Endothelial cell of umbilical vein (primary cell): ENCODE data around the gene BCAP31. TPM values are rescaled to one million over a fixed set of nuclear protein-coding genes. Genes with fewer than 3 reads are reported as not detected.

ENCODE experiments used
- BruUV-seq: library from RNA; stranded (reverse); fragments of 400-500 nt; replicated peaks from 2 replicates; lab custom pipeline; 2021; lab: Mats Ljungman, UMichigan
- CTCF ChIA-PET: fragments of 300-600, 350-600 bp; sonication (Branson Sonifier 250); formaldehyde crosslinking; loops from one replicate; lab custom pipeline; 2021; ENCODE audit warnings: antibody characterized with exemption, inconsistent platforms; lab: Charles Lee
- POLR2A ChIA-PET: fragments of 300-600, 350-600 bp; sonication (Branson Sonifier 250); formaldehyde crosslinking; loops from one replicate; lab custom pipeline; 2021; ENCODE audit warnings: antibody characterized with exemption, inconsistent platforms; lab: Charles Lee
- DNase-seq: peaks from one replicate; pipeline ENCODE4 v3.0.0-alpha.2; 2011; ENCODE audit warnings: low read depth, low spot score
- FAIRE-seq: peaks from 2 replicates; lab custom pipeline; 2011; peaks lifted over from hg19 to GRCh38; lab: Jason Lieb, UNC
- H2AFZ ChIP-seq: 2 replicates; pipeline ENCODE4 v1.6.0; 2012; ENCODE audit warnings: low read depth, low read length, control low read depth, inconsistent platforms
- H3K27ac ChIP-seq: 2 replicates; pipeline ENCODE4 v1.5.1; 2011; ENCODE audit warnings: low read depth, mild to moderate bottlenecking, control low read depth, low read length, moderate library complexity; ENCODE audit not compliant: insufficient read depth
- H3K27me3 ChIP-seq, 2 experiments: 2 replicates each; pipeline versions ENCODE4 v1.6.0 to v1.6.1; 2011; ENCODE audit warnings: low read length in 2 of 2, mixed read lengths in 1 of 2; ENCODE audit not compliant: control insufficient read depth in 2 of 2, insufficient read depth in 2 of 2
- H3K36me3 ChIP-seq, 2 experiments: 2 replicates in 1 of 2; 3 replicates in 1 of 2; pipeline ENCODE4 v1.5.1; 2011; ENCODE audit warnings: low read length in 2 of 2, mild to moderate bottlenecking in 1 of 2, moderate library complexity in 1 of 2; ENCODE audit not compliant: control insufficient read depth in 2 of 2, insufficient read depth in 2 of 2; ENCODE audit errors: extremely low read depth in 1 of 2
- H3K4me1 ChIP-seq: 3 replicates; pipeline ENCODE4 v1.5.1; 2011; ENCODE audit warnings: mild to moderate bottlenecking, low read length; ENCODE audit not compliant: control insufficient read depth, insufficient read depth; ENCODE audit errors: extremely low read depth
- H3K4me2 ChIP-seq: 2 replicates; pipeline ENCODE4 v1.6.1; 2011; ENCODE audit warnings: low read length, control low read depth, mixed read lengths; ENCODE audit not compliant: insufficient read depth
- H3K4me3 ChIP-seq, 3 experiments: fragments of 200-600 bp in 1 of 3; sonication (generic), shearing (Covaris generic) in 1 of 3; replicated peaks in 1 of 3; 2 replicates each; pipeline ENCODE4 v1.5.1; 2011 to 2016; ENCODE audit warnings: control low read depth in 3 of 3, low read length in 3 of 3, mild to moderate bottlenecking in 2 of 3, inconsistent platforms in 1 of 3, low read depth in 1 of 3, moderate library complexity in 1 of 3; ENCODE audit not compliant: insufficient read depth in 1 of 3
- H3K79me2 ChIP-seq: 2 replicates; pipeline ENCODE4 v1.6.0; 2012; ENCODE audit warnings: low read length, inconsistent platforms; ENCODE audit not compliant: control insufficient read depth, insufficient read depth
- H3K9ac ChIP-seq: replicated peaks from 2 replicates; pipeline ENCODE3; 2011; ENCODE audit warnings: low read length, control low read depth; ENCODE audit not compliant: insufficient read depth; ENCODE audit errors: extremely low read depth
- H3K9me1 ChIP-seq: replicated peaks from 3 replicates; pipeline ENCODE4 v1.6.0; 2011; ENCODE audit warnings: mild to moderate bottlenecking, low read length; ENCODE audit not compliant: control insufficient read depth, insufficient read depth; ENCODE audit errors: extremely low read depth
- H3K9me3 ChIP-seq: replicated peaks from 2 replicates; pipeline ENCODE4 v1.5.1; 2012; ENCODE audit warnings: low read length, inconsistent platforms; ENCODE audit not compliant: control insufficient read depth, insufficient read depth
- H4K20me1 ChIP-seq: replicated peaks from 2 replicates; pipeline ENCODE3; 2011; ENCODE audit warnings: mild to moderate bottlenecking, low read length; ENCODE audit not compliant: control insufficient read depth, insufficient read depth; ENCODE audit errors: extremely low read depth
- CTCF ChIP-seq, 2 donors: IDR thresholded peaks; 1 replicate in 1 of 2; 2 replicates in 1 of 2; pipeline ENCODE4 v1.5.1; 2011; ENCODE audit warnings: low read length in 2 of 2, mild to moderate bottlenecking in 2 of 2, moderate library complexity in 2 of 2, control low read depth in 1 of 2, inconsistent platforms in 1 of 2, low read depth in 1 of 2; ENCODE audit not compliant: insufficient read depth in 1 of 2; ENCODE audit errors: extremely low read depth in 1 of 2
- EZH2 ChIP-seq: IDR thresholded peaks from 2 replicates; pipeline ENCODE4 v1.6.1; 2012; ENCODE audit warnings: borderline replicate concordance, low read depth, mild to moderate bottlenecking, moderate library complexity, low read length, inconsistent platforms; ENCODE audit not compliant: severe bottlenecking
- FOS ChIP-seq: IDR thresholded peaks from 2 replicates; pipeline ENCODE4 v1.6.1; 2011; ENCODE audit warnings: mild to moderate bottlenecking, low read length, moderate library complexity, borderline replicate concordance; ENCODE audit not compliant: insufficient read depth
- GATA2 ChIP-seq: IDR thresholded peaks from 2 replicates; pipeline ENCODE4 v1.7.0; 2011; ENCODE audit warnings: low read depth, mild to moderate bottlenecking, moderate library complexity, mixed read lengths, low read length; ENCODE audit not compliant: insufficient read length, insufficient read depth
- JUN ChIP-seq: IDR thresholded peaks from 2 replicates; pipeline ENCODE4 v1.6.1; 2011; ENCODE audit warnings: borderline replicate concordance, low read depth; ENCODE audit not compliant: insufficient read length, insufficient read depth
- MAX ChIP-seq: IDR thresholded peaks from 2 replicates; pipeline ENCODE4 v1.6.1; 2011; ENCODE audit not compliant: insufficient read depth, insufficient read length
- POLR2AphosphoS5 ChIP-seq: IDR thresholded peaks from 2 replicates; pipeline ENCODE4 v1.6.1; 2012; ENCODE audit warnings: low read depth, mild to moderate bottlenecking, control low read depth, low read length, moderate library complexity; ENCODE audit not compliant: insufficient read depth
- dilution Hi-C: fragments of 300-500 bp; cut with MboI; formaldehyde crosslinking; loops from one replicate; pipeline ENCODE4 v1.15.0; 2019; ENCODE audit warnings: low sequenced_read_pairs; ENCODE audit not compliant: extremely low pct_ligation_motif_present
- intact Hi-C: fragments of 100-400 bp; cut with micrococcal nuclease; formaldehyde crosslinking; loops from one replicate; pipeline ENCODE4 v1.10.0; 2022
- polyA plus RNA-seq, 4 experiments: library from polyadenylated mRNA; depleted of rRNA in 3 of 4; stranded (reverse) in 3 of 4; unstranded in 1 of 4; fragments of >200 nt; gene quantifications; 2 replicates each; pipeline versions ENCODE4 v1.2.1 to v1.2.3, GENCODE V29; 2011 to 2012; ENCODE audit warnings: missing spikeins in 1 of 4
- total RNA-seq: library from RNA; stranded (reverse); gene quantifications from 2 replicates; pipeline ENCODE4 v1.2.3, GENCODE V29; 2021

BCAP31 gene
- total and polyA plus RNA-seq, 2 donors (not counting 3 experiments of a cell fraction or from before 2014, with no cell fraction given), result 169 to 203 TPM

DNA sequence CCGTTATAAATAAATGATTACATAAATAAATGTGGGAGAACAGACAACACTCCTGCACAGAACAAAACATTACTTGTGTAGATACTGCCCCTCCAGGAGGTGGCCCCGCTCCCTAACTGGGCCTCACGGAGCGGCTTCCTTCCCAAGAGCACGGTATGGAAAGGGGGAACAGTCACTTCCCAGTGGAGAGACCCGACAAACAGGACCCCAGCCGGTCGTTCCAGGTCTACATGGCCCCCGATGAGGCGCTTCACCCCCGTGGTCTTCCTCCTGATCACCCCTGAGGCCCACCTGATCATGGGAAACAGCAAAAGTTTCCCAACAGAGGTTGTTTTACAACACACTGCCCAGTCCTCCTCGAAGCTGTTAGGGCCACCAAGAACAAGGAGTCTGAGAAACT lies 43.0 kb downstream of the BCAP31 start:
- Histone ChIP-seq H3K27me3 (no peaks in the 10 kb centered on the region), H3K4me2 (no peak overlapping the region), H3K4me1 (no peaks in the 10 kb centered on the region), H3K27ac (no peak overlapping the region), H2AFZ (no peak overlapping the region), H3K9me3 (no peaks in the 10 kb centered on the region), H3K4me3 (no peak overlapping the region), H3K79me2 (no peaks in the 10 kb centered on the region), H3K36me3 (no peaks in the 10 kb centered on the region), H3K9ac (no peak overlapping the region), H3K9me1 (no peaks in the 10 kb centered on the region), H4K20me1 (no peaks in the 10 kb centered on the region)
- FAIRE-seq (no peak), DNase-seq (no peak)
- BruUV-seq, result no TSS peak
- POLR2A ChIA-PET, result no interaction called here
- CTCF ChIA-PET, result no interaction called here
- intact Hi-C loops, result no loop called here
- no peak for TF ChIP-seq CTCF (IDR thresholded peaks at IDR 0.05; ENCODE audit: extremely low read depth in 1 of 2, insufficient read depth in 1 of 2, low read depth in 1 of 2, low read length in 2 of 2)
- TF ChIP-seq MAX, result no peak
- no peak for TF ChIP-seq POLR2AphosphoS5
- TF ChIP-seq EZH2, result no peak
- no peak for TF ChIP-seq FOS
- no peak for TF ChIP-seq GATA2
- TF ChIP-seq JUN, result no peak
- dilution Hi-C loops, result no loop called here
